GM18907 (cell line): Measurements from ENCODE around the gene NUP214.
"Not testable (repeated sequence)": the region's sequence is repeated elsewhere in the genome, so short reads cannot be mapped to it uniquely, and the experiment has no call there.

ENCODE experiments used
- ATAC-seq: cut with Tn5 transposase; IDR thresholded peaks from one replicate; pipeline ENCODE4 v1.9.1; 2021; ENCODE audit warnings: mild to moderate bottlenecking, moderate library complexity; ENCODE audit not compliant: unreplicated experiment

NUP214 gene

GRCh38 chr9:131257266-131258025 is 132.1 kb downstream of the NUP214 start:
- ATAC-seq: no peak

GRCh38 chr9:131258186-131258585 is 132.8 kb downstream of the NUP214 start:
- no peak for ATAC-seq

- ATAC-seq: no peak
Observed at GRCh38 chr9:131258698-131259431, 133.5 kb downstream of the NUP214 start.

GRCh38 chr9:131259432-131259898 is 134.1 kb downstream of the NUP214 start:
- ATAC-seq: no peak

GRCh38 chr9:131259916-131260597 is 134.7 kb downstream of the NUP214 start:
- no peak for ATAC-seq

GRCh38 chr9:131260751-131261452 is 135.5 kb downstream of the NUP214 start:
- no peak for ATAC-seq

GRCh38 chr9:131262327-131263032 is 137.1 kb downstream of the NUP214 start:
- ATAC-seq: no peak

GRCh38 chr9:131263033-131263343 is 137.6 kb downstream of the NUP214 start:
- ATAC-seq: not testable (repeated sequence)

DNA sequence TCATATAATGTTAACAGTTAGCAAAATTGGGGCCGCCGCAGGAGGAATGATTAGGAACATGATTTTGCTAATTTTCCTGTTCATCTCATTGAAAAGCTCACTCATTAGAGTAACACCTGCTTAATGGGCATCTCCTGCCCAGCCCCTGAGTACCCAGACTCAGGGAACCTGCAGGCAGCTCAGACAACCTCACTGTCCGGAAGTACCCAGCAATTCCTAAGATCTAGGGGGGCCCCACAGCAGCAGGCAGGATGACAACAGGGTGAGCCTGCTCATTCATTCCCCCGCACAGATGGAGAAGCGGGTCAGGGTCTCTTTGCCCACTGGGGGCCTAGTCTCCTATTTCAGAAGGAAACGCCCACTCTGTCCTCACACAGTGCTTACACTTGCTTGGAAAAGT is 138.3 kb downstream of the NUP214 start:
- no peak for ATAC-seq

GRCh38 chr9:131264231-131264630 is 138.8 kb downstream of the NUP214 start:
- no peak for ATAC-seq

GRCh38 chr9:131266266-131267229 is 141.2 kb downstream of the NUP214 start:
- ATAC-seq: no peak

GRCh38 chr9:131270171-131271015 is 145.0 kb downstream of the NUP214 start:
- ATAC-seq: no peak

DNA sequence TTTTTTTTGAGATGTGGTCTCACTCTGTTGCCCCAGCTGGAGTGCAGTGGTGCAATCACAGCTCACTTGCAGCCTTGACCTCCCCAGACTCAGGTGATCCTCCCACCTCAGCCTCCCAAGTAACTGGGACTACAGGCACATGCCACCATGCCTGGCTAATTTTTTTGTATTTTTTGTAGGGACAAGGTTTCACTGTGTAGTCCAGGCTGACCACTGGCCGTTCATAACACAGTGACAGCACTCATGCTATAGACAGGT is 145.6 kb downstream of the NUP214 start:
- not testable (repeated sequence) for ATAC-seq

GRCh38 chr9:131271506-131271931 is 146.1 kb downstream of the NUP214 start:
- no peak for ATAC-seq

- no peak for ATAC-seq
Observed at GRCh38 chr9:131272212-131272611, 146.8 kb downstream of the NUP214 start.

- ATAC-seq: no peak
Observed at GRCh38 chr9:131273146-131273855, 147.9 kb downstream of the NUP214 start.

GRCh38 chr9:131273856-131274673 is 148.7 kb downstream of the NUP214 start:
- ATAC-seq: no peak
